WI38 (cell line): ENCODE measurements around the gene B4GALT1.

Source experiments
- H3K4me3 ChIP-seq: 2 replicates; pipeline ENCODE4 v1.5.1; 2011; ENCODE audit warnings: low read depth, mild to moderate bottlenecking, control low read depth, low read length
- TF ChIP-seq, protein P1 (sequence below): IDR thresholded peaks from 2 replicates; pipeline ENCODE4 v1.5.1; 2012; ENCODE audit warnings: low read depth, mild to moderate bottlenecking, control low read depth, low read length

B4GALT1 gene

DNA sequence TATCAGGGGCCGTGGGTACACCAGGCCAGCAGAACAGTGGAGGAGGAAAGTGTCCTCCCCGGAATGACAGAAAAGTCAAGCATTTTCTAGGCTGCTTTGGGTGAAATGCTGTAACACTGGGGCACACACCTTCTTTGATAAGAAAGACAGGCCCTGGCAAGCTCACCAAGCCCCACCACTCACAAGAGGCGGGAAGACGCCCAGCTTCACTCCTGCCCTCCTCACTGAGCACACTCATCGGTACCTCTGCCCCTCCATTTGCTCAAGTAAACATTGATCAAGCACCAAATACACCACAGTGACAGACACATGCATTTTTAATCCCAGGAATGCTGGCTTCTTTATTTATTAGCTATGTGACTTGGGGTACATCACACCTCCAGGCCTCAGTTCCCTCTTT lies 43.1 kb downstream of the B4GALT1 start:
- TF ChIP-seq, protein P1, sequence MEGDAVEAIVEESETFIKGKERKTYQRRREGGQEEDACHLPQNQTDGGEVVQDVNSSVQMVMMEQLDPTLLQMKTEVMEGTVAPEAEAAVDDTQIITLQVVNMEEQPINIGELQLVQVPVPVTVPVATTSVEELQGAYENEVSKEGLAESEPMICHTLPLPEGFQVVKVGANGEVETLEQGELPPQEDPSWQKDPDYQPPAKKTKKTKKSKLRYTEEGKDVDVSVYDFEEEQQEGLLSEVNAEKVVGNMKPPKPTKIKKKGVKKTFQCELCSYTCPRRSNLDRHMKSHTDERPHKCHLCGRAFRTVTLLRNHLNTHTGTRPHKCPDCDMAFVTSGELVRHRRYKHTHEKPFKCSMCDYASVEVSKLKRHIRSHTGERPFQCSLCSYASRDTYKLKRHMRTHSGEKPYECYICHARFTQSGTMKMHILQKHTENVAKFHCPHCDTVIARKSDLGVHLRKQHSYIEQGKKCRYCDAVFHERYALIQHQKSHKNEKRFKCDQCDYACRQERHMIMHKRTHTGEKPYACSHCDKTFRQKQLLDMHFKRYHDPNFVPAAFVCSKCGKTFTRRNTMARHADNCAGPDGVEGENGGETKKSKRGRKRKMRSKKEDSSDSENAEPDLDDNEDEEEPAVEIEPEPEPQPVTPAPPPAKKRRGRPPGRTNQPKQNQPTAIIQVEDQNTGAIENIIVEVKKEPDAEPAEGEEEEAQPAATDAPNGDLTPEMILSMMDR = no peak
- no peak overlapping the region for H3K4me3 ChIP-seq

DNA sequence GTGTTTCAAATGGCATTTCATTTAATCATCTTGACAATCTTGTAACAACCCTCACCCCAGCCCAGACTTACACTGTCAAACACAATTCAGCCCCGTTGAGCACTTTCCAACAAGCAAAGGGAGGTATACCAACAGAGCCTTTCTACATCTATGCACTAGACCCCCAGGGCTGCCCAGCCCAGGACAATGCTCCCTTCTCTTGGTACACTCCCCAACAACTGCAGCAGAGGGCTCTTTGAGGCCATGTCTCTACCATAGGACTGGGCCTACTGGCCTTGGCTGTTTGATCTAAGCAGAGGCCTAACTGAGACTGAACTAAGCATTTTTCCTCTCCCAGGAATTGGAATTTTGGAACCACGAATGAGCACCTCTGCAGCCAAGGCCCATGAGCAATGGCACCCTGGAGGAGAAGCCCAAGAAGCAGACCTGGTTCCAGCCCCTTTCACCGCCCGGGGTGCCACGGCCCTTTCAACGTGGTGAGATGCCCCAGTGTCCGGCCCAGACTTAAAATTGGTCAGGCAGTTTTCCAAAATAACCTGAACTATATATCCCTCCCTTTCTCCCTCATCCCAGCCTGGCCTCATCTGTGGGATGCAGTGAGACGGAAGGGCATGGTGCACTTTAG lies 43.6 kb downstream of the B4GALT1 start:
- TF ChIP-seq, protein P1 = no peak
- no peak overlapping the region for H3K4me3 ChIP-seq

DNA sequence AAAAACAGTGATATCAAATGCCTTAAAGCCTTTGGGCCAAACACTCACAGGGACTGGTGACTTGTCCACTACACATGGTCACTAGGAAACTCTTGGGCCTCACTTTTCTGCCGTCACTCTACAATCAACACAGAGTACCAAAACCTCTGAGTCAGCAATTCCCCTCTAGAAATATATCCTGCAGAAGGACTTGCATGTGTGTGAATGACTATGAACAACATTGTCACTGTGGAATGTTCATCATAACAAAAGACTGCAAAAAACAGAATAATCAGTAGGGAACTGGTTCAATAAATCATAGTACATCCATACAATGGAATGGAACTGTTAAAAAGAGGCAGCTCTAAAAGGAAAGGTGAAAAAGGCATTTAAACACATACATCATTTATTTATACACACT lies 46.5 kb downstream of the B4GALT1 start:
- TF ChIP-seq, protein P1 = no peak
- no peak overlapping the region for H3K4me3 ChIP-seq

DNA sequence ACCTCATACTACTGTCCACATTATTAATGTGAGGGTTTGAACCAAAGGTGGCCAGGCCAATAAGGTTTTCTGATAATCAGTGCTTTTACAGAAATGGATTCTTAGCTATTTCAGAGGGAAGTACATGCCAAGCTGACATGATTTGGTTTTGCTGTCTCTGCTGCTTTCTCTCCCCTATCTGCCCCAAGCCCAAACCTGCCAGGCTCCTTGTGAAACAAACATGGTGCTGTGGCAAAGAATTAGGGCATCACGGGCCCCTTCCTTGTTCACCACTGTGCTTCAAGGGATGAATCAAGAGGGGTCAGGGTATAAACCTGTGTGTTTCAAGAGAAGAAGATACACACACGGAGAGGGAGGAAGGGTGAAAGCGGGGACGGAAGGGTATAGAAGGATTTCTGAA lies 49.3 kb downstream of the B4GALT1 start:
- TF ChIP-seq, protein P1 = no peak
- no peak overlapping the region for H3K4me3 ChIP-seq

DNA sequence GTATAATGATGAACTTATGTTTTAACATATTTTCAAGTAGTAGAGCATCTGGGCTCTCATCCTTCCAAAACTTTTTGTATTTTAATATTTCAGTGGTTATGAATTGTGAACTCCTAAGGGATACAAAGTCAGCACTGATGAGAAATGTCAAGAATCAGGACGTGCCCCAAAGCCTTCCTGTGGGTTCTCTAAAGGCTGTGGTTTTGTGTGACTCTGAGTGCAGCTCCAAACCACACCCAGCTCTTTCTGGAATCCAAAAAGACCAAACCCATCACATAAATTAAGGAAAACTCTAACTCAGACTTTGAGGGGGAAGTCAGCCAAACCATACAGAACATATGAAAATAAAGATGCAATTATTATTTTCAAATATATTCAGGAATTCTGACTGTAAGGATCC lies 49.8 kb downstream of the B4GALT1 start:
- H3K4me3 ChIP-seq = no peak overlapping the region

DNA sequence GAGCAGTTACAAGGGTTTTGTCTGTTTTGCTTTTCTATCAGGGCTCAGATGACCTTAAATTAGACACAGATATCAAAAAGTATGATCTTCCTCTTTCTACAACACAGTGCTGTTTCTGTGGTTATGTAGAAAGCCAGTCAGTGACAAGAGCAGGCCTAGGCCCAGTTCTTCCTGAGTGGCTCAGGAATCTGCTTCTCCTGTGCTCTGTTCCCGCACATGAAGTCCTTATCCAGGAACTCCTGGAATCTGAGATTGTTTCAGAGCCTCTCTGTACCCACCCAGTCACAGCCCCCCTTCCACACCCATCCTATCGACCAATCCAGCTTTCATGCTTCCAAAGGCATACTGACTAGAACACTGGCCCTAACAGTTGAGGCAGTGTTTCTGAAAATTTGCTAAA lies 50.3 kb downstream of the B4GALT1 start:
- H3K4me3 ChIP-seq = no peak overlapping the region
- TF ChIP-seq, protein P1 = no peak

More for the DNA sequence above, 49.8 kb downstream of the B4GALT1 start:
- TF ChIP-seq, protein P1 = no peak

DNA sequence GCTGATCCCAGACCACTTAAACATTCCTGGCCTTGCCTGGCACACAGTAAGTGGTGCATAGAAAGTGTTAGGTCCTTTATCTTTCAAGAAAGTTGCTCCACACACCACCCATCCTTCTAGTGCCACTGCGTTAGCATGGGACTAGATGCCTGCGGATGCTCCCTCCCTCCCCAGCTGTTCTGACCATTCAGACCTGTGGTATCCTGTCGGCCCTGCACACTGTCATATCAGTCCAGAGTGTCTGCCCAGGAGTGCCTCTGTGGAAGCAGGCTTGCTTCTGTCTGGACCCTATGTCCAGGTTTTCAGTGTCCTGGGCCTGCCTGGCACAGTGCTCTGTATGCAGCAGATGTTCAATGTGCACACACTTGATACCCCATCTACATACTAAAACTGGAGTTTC lies 52.4 kb downstream of the B4GALT1 start:
- TF ChIP-seq, protein P1 = no peak
- H3K4me3 ChIP-seq = no peak overlapping the region
